Natural killer cell (primary cell): ENCODE data around the gene VMAC. TPM values are rescaled to one million over a fixed set of nuclear protein-coding genes. Genes with fewer than 3 reads are reported as not detected.

Experiments
- ATAC-seq, 3 donors: fragments of 150-1000 bp in 2 of 3; fragments of 200-7000 bp in 1 of 3; cut with Tn5 transposase; 1 replicate in 1 of 3; 2 replicates in 2 of 3; pipeline ENCODE4 v1.10.0; 2021; ENCODE audit warnings: mild to moderate bottlenecking in 2 of 3, moderate library complexity in 2 of 3
- DNase-seq, 2 donors: peaks; one replicate each; pipeline versions ENCODE4 v3.0.0 to v3.0.0-alpha.2; 2013 to 2021; ENCODE audit warnings: mixed read lengths in 1 of 2
- H3K27ac ChIP-seq: one replicate; pipeline ENCODE4 v1.5.1; 2013; ENCODE audit warnings: mild to moderate bottlenecking, low read length
- H3K27me3 ChIP-seq: one replicate; pipeline ENCODE4 v1.6.1; 2013; ENCODE audit warnings: low read length; ENCODE audit not compliant: control insufficient read depth, insufficient read depth
- H3K36me3 ChIP-seq: one replicate; pipeline ENCODE4 v1.6.1; 2013; ENCODE audit warnings: low read length; ENCODE audit not compliant: control insufficient read depth, insufficient read depth
- H3K4me1 ChIP-seq: one replicate; pipeline ENCODE4 v1.6.1; 2013; ENCODE audit warnings: low read length; ENCODE audit not compliant: control insufficient read depth, insufficient read depth
- H3K4me3 ChIP-seq: one replicate; pipeline ENCODE4 v1.5.1; 2013; ENCODE audit warnings: low read length
- H3K9me3 ChIP-seq: one replicate; pipeline ENCODE4 v1.6.1; 2013; ENCODE audit warnings: low read length; ENCODE audit not compliant: control insufficient read depth, insufficient read depth
- H3K27ac Mint-ChIP-seq, 2 donors: one replicate each; pipeline ENCODE4 v1.8.0; 2022; ENCODE audit warnings: mild to moderate bottlenecking in 2 of 2, mixed read lengths in 2 of 2, moderate library complexity in 1 of 2
- H3K27me3 Mint-ChIP-seq, 2 donors: one replicate each; pipeline ENCODE4 v1.8.0; 2022; ENCODE audit warnings: low read depth in 2 of 2, mixed read lengths in 2 of 2
- H3K36me3 Mint-ChIP-seq: one replicate; pipeline ENCODE4 v1.8.0; 2022; ENCODE audit warnings: mixed read lengths
- H3K4me1 Mint-ChIP-seq, 2 donors: one replicate each; pipeline ENCODE4 v1.8.0; 2022; ENCODE audit warnings: mixed read lengths in 2 of 2
- H3K4me3 Mint-ChIP-seq: one replicate; pipeline ENCODE4 v1.8.0; 2022; ENCODE audit warnings: mild to moderate bottlenecking, moderate library complexity, mixed read lengths
- H3K9me3 Mint-ChIP-seq, 2 donors: one replicate each; pipeline ENCODE4 v1.8.0; 2022; ENCODE audit warnings: mixed read lengths in 2 of 2
- CTCF ChIP-seq: fragments of 200-600 bp; IDR thresholded peaks from one replicate; pipeline ENCODE4 v1.8.0; 2022; ENCODE audit warnings: antibody characterized with exemption
- WGBS: methylation state at CpG from one replicate; pipeline ENCODE4 v1.1.7; 2013; ENCODE audit warnings: missing lambda C conversion rate; ENCODE audit not compliant: insufficient coverage; 5-methylcytosine and 5-hydroxymethylcytosine counted together
- intact Hi-C: fragments of 100-400 bp; cut with micrococcal nuclease; formaldehyde crosslinking; loops from one replicate; pipeline ENCODE4 v1.14.2; 2022
- total RNA-seq, 4 donors: library from RNA; stranded (reverse); fragments of 120-200 nt in 1 of 4; gene quantifications; one replicate each; pipeline versions ENCODE4 v1.2.3 to v1.2.4, GENCODE V29; 2013 to 2022

VMAC gene
- total RNA-seq, 3 donors from 2014 or later (not counting 1 experiment from before 2014, with no cell fraction given), result 21.1 to 26.3 (median 24.2) TPM

DNA sequence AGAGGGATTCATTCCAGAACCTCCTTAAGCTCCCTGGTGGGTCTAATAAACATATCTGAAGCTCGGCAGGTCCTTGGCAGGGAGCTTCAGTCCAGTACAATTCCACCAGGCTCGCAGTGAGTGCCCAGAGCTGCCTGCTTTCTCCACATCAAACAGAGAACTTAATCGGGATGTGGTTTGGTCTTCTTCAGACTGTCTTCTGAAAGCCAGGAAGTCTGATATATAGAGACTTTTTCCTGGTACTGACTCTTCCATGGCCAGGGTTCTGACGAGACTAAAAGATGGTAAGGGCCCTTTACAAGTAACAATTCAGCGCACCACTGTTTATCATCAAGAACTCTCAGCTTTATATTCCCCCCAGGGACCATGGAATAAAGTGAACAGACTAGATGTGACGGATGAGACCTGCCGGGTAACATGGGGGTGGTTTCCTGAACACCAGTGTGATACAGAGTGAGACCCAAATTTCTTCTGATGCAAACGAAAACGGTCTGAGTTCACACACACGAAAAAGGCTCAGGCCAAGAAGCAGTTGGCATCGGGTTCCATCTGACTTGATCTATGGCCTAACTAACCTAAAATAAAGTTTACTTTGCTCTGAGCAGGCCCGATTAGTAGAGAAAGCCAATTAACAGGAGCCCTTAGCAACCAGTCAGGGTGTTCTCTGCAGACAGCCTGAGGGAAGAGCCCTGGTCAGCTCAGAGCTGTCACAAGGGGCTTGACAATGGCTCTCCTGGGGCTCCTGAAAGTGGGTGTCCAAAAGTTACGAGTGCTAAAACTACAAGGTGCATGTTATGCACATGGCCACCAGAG is 44.3 kb downstream of the VMAC start:
- Histone ChIP-seq H3K4me1 (peaks cover 55% of the 10 kb centered on the region), H3K27ac (no peak overlapping the region), H3K9me3 (no peaks in the 10 kb centered on the region), H3K27me3 (no peaks in the 10 kb centered on the region), H3K36me3 (peaks cover 6% of the 10 kb centered on the region), H3K4me3 (no peak overlapping the region)
- H3K4me1 Mint-ChIP-seq, result peaks cover 73 to 95% of the 10 kb centered on the region in 2 donors
- intact Hi-C loops, result no loop called here
- no peaks in the 10 kb centered on the region for H3K36me3 Mint-ChIP-seq
- no peak for TF ChIP-seq CTCF
- 64% methylated on average over 11 of the region's 13 CpGs for WGBS
- DNase-seq, result peak in 1 of 2 donors; percentile 37
- no peak for ATAC-seq
- H3K27me3 Mint-ChIP-seq, result no peaks in the 10 kb centered on the region
- H3K9me3 Mint-ChIP-seq, result no peaks in the 10 kb centered on the region
- H3K4me3 Mint-ChIP-seq, result no peak overlapping the region
- H3K27ac Mint-ChIP-seq, result peak overlapping the region; percentile 44 to 51

DNA sequence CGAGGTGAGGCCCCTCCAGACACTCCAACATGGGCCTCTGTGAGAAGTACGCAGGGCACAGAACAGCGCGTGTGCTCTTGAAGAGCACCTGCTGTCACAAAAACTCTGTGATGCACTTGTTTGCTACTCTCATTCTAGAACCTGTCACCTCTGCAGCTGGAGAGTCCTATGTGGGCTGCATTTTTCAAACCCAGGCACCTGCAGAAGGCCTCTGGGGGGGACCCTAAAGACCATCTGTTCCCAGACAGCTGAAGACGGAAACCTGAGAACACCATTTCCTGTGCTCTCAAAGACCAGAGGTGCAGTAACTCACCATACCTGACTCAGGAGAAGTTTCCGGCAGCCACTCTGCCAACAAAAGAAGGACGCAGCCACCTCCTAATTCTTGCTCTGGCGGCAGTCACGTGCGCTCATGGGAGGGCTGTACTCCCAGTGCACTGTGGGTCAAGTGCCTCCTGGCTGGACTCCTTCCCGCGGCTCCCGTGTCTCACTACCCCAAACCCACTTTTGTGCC is 45.2 kb downstream of the VMAC start:
- H3K27ac Mint-ChIP-seq, result peak overlapping the region; percentile 62 to 84
- H3K4me3 Mint-ChIP-seq, result no peak overlapping the region
- Histone ChIP-seq H3K27me3 (no peaks in the 10 kb centered on the region), H3K9me3 (no peaks in the 10 kb centered on the region), H3K4me1 (peaks cover 64% of the 10 kb centered on the region), H3K36me3 (peaks cover 6% of the 10 kb centered on the region), H3K4me3 (no peak overlapping the region), H3K27ac (no peak overlapping the region)
- ATAC-seq, result no peak
- intact Hi-C loops, result no loop called here
- WGBS, result 61% methylated on average over 13 of the region's 13 CpGs
- peaks cover 78 to 95% of the 10 kb centered on the region in 2 donors for H3K4me1 Mint-ChIP-seq
- peak in 1 of 2 donors; percentile 63 for DNase-seq
- H3K36me3 Mint-ChIP-seq, result no peaks in the 10 kb centered on the region
- no peaks in the 10 kb centered on the region for H3K9me3 Mint-ChIP-seq
- TF ChIP-seq CTCF, result no peak
- no peaks in the 10 kb centered on the region for H3K27me3 Mint-ChIP-seq

- Histone ChIP-seq H3K27me3 (no peaks in the 10 kb centered on the region), H3K9me3 (no peaks in the 10 kb centered on the region), H3K36me3 (peaks cover 3% of the 10 kb centered on the region), H3K27ac (no peak overlapping the region), H3K4me3 (no peak overlapping the region), H3K4me1 (peaks cover 67% of the 10 kb centered on the region)
- TF ChIP-seq CTCF, result no peak
- WGBS, result 58% methylated on average over 3 of the region's 3 CpGs
- H3K27me3 Mint-ChIP-seq, result no peaks in the 10 kb centered on the region
- no peak overlapping the region for H3K4me3 Mint-ChIP-seq
- no peaks in the 10 kb centered on the region for H3K9me3 Mint-ChIP-seq
- peaks cover 76 to 92% of the 10 kb centered on the region in 2 donors for H3K4me1 Mint-ChIP-seq
- intact Hi-C loops, result no loop called here
- peak overlapping the region; percentile 62 to 84 for H3K27ac Mint-ChIP-seq
- peak in 1 of 2 donors; percentile 52 for DNase-seq
- no peak for ATAC-seq
- H3K36me3 Mint-ChIP-seq, result no peaks in the 10 kb centered on the region
Observed at GRCh38 chr19:5950741-5951140, 46.1 kb downstream of the VMAC start.
